Regular cardiac myocyte (primary cell): Measurements from ENCODE around the gene CTTNBP2. TPM values are rescaled to one million over a fixed set of nuclear protein-coding genes. Genes with fewer than 3 reads are reported as not detected.

Source experiments
- total RNA-seq: library from RNA; depleted of rRNA; stranded (reverse); fragments of >200 nt; gene quantifications from 2 replicates; pipeline ENCODE4 v1.2.3, GENCODE V29; 2014

CTTNBP2 gene
- total RNA-seq: 0.28 and 0.58 TPM in 2 replicates

GRCh38 chr7:117873310-117874190 is at the start of gene CTTNBP2:
CTTNBP2 (minus strand) TSS chr7:117873441; CDS start chr7:117873415, 26 bp downstream.

